NCI-H1105 treated with DMSO at 0.1 percent for 48 hours (cell line): ENCODE measurements around the gene PDE3A.
"Not testable (repeated sequence)": the region's sequence is repeated elsewhere in the genome, so short reads cannot be mapped to it uniquely, and the experiment has no call there.

Experiments used
- DNase-seq: peaks from one replicate; lab custom pipeline; 2025; lab: John Stamatoyannopoulos, UW

The PDE3A gene

DNA sequence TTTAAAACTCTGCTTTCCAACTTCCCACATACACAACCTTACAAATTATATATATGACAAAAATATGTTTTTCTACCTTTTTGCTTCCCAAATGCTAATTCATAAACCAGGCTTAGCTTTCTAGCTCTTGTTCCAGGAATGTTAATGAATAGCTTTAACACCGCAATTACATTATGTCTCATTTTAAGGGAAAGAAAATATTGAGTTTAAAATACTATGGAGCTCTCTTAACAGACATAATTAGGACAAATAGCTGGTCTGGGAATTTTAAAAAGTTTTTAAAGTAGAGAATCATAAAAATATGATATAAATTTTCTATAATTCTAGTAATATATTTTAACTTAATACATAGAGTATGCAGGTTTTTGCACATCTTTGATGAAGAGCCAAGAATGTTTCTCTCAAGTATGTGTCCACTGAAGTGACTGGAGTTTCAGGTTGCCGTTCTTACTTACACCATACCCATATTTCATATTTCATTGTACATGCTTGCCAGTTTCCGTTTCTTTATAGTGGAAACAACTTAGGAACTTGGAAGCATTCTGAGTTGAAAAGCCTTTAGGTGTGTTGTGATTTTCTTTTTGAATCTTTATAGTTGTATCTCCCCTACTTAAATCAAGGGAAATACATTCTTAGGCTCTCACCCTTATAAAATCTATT, 236.2 kb downstream of the PDE3A start:
- DNase-seq = no peak

DNA sequence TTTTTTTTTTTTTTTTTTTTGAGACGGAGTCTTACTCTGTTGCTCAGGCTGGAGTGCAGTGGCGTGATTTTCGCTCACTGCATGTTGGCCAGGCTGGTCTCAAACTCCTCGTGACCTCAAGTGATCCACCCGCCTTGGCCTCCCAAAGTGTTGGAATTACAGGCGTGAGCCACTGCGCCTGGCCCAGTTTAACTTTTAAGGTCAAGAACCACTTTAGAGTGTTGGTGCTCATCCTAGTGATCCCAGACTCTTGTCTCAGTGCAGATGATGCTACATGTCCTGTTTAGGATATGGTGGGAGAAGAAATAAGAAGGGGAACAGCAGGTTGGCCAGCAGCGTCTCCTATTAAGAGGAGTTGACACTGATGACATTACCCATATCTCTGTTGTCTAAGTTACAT, 246.7 kb downstream of the PDE3A start:
- DNase-seq = not testable (repeated sequence)

DNA sequence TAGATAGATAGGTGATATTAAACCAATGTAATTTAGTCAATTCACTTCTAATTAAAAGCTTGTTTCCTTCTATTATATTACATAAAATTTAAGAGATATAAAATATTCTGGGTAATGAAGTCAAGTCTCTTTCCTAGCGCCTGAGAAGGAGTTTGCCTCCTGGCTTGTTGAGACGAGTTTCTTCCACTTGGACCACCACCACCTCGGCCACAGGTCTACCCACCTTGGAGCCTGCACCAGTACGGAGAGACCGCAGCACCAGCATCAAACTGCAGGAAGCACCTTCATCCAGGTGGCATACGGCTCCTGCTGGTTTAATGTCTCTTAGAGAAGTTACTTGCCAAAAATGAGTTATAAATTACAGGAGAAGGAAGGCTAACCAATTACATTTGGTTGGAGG, 247.8 kb downstream of the PDE3A start:
- no peak for DNase-seq

DNA sequence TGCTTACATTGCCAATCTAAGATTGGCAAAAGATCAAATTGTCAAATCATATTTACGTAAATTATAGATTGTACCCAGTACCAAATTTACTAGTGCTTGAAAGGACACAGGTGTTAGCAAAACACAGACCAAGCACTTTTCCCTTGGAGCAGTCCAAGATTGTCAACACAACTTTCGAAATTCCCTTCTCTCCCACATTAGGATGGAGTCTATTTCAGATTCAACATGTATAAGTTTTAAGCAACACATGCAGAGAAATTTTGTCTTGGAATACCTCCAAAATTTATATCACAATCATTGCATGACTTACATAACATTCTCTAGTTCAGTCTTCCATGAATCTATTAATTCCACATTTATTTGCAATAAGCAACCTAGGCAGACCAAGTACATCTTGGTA, 251.9 kb downstream of the PDE3A start:
- DNase-seq = no peak

DNA sequence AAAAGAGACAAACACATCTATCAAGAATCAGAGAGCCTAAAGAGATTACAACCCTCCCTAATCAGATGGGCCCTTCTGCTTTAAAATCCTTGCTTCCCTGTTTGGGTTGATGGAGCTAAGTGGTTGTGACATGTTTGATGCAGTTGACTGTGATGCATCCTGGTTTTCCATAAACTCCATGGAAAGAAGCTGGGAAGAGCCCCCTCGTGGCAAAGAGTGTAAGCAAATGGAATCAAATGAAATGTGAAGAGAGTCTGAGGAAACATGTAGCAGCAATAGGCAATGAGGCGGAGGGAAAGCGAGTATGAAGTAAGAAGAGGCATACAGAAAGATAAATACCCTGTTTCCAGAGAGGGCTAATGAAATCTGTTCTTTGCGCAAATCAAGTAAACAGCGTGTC, 256.4 kb downstream of the PDE3A start:
- peak; percentile 59 for DNase-seq

DNA sequence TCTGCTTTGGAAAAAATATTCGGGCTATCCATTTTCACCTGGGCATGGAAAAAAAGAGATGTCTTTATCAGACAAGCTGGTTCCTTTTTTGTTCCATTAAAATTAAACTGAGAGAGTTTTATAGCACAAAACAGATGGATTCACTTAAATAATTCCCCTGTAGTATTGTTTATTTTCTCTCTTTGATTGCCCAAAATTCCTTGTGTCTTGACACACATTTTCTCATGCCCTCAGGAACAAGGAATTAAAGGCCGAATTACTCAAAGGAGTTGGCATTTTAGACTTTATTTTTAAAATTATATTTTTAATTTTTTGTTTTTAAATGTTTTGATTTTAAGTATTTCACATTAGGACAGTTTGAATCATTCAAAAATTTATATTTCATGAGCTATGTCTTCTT, 257.2 kb downstream of the PDE3A start:
- DNase-seq = no peak

DNA sequence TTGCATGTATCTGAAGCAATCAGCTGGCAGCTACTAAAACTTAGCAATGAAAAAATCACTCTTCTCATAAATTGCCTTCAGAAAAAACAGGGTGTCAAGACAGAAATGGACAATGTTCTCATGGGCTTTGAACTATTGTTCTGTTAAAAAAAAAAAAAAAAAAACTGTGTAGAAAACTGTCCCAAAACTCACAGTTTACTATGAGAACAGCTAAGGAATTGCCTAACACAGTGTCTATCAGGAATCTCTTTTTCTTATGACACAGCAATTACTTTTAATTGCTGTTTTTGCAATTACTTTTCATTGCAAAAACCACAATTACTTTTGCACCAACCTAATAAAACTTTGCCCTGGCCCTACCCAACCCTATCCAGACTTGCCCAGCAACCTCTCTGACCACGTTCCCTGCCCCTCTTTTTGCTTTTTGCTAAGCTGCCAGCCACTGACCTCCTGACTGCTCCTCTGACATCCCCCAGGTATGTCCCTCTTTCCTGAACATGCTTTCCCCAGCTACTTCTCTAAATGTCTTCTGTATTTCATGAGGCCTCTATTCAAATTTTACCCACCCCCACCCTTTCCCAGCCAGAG, 258.8 kb downstream of the PDE3A start:
- DNase-seq = no peak

DNA sequence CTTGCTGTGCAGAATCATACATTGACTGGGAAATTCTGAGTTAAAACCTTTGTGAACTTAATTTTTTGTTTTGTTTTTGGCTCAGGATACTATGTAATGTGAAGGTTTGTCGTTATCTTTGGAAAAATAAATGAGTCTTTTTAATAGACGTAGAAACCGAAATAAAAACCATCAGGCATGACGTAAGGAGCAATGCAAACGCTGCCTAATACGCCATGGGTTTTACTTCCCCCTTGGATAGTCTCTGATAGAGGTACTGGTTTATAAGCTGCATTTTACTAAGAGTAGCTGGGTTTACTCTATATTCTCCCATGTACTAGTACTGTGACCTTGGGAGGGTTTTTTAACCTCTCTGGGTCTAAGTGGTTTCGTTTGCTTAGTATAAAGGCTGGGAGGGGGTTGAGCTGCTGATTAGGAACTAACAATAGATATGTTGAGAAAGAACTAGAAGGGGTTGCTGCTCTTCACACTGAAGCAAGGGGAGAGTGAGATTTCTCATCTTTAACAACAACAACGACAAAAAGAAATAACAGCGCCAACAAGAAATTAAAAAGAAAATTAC, 260.0 kb downstream of the PDE3A start:
- no peak for DNase-seq

DNA sequence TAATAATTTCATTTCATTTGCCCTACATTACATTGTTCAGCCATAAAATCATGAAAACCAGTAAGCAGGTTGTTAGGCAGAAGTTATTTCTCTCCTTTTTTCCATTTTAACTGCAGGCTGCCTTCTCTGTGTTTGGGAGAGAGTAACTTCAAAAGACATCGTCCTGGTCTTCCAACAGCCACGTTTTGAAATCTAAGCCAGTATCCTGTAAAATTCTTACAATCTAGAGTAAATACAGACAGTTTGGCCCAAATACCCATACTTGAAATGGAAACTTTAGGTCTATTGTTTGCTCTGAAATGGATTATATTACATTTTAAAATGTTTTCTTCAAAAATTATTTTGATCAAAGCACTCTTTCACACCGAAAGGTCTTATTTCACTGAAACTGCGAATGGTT, 260.7 kb downstream of the PDE3A start:
- no peak for DNase-seq

DNA sequence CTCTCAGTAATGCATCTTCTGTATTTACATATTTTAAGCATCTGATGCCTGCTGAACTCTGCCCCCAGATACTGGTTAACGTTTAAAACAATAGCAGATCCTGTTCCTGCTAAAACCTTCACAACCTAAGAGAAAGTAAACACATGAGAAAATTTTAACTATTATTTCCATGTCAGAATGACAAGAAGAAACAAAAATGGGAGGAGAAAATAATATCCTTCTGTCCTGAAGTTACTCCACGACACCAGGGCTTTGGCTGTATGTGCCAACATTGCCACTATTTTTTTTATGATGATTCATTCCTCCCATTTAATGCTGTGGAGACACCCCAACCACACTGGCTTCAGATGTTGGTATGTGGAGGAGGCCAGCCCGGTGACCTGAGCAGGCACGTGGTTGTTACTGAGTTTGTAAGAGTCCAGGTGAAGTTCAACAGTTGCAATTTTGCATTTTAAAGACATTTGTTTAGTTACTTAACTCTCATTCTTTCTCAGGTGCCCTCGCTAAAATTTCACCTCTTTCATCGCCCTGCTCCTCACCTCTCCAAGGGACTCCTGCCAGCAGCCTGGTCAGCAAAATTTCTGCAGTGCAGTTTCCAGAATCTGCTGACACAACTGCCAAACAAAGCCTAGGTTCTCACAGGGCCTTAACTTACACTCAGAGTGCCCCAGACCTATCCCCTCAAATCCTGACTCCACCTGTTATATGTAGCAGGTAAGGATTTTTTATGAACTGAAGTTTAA, 261.2 kb downstream of the PDE3A start:
- no peak for DNase-seq

DNA sequence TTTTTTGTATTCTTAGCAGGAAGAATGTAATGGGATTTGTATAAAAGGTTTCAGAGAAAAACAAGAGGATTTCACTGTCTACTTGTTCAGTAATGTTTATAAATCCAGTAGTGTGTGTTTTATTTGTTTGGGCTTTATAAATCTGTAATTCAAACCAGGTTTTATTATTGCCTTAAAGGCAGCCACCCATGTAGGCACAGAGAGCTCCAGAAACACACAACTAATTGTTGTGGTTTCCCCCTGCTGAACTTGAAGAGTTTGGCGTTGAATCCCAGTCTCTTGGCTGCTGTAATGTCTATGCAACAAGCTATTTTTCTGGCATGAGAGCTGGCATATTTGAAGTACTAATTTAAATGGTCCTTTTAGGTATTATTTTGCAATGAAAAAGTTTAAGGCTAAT, 263.4 kb downstream of the PDE3A start:
- DNase-seq = no peak

DNA sequence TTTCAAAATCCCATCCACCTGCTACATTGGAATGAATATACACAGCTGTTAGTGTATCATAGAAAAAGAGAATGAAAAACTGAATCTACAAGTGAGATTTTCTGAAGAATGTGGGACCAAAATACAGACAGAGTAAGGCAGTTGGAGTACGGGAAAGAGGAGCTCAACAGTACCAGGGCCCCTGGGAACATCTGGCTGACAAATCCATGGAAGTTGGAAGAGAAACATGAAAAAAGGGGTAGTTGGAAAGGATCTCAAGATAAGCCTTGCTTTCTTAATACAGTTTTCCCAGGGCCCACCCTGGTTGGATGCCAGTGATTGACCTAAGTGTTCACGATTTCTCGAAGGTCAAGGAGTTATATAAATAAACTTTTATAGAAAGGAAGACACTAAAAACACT, 272.8 kb downstream of the PDE3A start:
- no peak for DNase-seq

DNA sequence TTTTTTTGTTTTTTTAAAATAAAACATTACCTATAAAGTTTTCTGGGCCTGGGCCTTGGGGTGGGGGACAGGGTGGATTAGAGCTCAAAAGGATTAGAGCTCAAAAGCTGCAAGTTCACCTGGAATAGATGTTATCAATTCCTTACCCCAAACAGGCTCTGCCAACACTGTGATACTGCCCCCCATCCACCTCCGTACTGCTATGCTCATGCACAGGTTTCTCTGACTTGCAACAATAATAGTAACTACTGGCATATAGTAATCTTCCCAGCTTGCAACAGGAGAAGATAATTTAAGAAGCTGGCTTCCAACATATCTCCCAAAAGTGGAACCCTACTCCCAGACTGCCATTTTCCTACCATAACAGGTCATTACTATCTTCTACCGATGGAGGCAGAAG, 275.5 kb downstream of the PDE3A start:
- no peak for DNase-seq

DNA sequence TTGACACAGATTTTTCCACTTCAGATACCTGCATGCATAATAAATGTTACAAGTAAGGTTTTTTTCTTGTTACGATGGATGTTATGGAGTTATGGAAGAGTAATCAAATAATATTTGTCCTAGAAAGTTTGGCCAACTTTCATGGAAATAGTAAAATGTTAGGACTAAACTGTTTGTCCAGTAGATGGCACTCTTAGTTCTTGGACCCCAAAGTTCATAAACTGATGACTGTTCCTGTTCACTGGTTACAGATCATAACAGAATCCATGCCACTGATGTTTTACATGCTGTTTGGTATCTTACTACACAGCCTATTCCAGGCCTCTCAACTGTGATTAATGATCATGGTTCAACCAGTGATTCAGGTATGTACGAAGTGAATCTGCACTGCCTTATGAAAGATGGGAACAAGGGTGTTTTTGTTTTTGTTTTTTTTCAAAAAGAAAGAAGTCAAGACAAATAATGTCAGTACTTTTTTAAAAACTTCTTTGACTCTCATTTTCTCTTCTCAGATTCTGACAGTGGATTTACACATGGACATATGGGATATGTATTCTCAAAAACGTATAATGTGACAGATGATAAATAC, 278.0 kb downstream of the PDE3A start:
- DNase-seq = peak; percentile 70

DNA sequence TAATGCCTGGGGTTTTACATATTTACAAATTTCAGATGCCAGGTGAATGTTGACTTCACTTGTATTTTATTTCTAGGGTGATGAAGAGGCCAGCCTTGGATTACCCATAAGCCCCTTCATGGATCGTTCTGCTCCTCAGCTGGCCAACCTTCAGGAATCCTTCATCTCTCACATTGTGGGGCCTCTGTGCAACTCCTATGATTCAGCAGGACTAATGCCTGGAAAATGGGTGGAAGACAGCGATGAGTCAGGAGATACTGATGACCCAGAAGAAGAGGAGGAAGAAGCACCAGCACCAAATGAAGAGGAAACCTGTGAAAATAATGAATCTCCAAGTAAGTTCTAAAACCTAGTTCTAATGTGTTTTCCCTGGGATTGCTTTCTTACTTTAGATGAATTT, 285.5 kb downstream of the PDE3A start:
- no peak for DNase-seq

DNA sequence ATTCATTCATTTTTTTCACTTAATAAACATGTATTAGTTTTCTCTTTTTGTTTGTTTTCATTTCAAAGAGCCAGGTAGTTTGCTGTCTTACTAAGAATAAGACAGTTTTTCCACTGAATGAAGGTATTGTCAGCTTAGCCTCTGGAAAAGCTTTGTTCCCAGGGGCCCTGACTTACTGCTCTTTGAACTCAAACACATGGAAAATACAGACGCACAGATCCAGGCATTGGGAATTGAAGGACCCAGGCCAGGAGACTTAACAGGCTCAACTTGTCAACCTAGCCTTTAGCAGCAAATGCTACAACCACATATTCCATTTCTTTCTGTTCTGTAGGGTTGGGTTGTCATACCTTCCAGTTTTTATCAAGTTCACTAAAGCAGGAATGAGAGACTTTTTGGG, 288.3 kb downstream of the PDE3A start:
- DNase-seq = no peak

DNA sequence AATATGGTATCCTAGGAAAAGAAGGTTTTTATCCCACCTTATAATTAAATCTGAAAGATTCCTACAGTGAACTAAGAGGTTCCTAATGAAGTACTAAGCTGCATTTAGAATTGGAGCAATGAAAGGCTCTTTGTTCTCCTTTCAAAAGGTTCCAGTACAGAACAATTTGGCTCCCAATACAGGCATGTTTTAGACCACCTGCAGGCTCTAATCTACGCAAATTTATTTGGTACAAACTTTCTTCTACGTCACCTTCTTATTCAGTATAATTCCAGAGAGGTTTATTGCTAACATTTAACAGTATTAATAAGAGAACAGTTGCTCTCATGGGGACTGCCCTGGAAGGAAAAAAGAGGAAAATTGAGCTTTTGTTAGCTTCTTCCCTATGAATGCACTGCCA, 289.2 kb downstream of the PDE3A start:
- DNase-seq = no peak

DNA sequence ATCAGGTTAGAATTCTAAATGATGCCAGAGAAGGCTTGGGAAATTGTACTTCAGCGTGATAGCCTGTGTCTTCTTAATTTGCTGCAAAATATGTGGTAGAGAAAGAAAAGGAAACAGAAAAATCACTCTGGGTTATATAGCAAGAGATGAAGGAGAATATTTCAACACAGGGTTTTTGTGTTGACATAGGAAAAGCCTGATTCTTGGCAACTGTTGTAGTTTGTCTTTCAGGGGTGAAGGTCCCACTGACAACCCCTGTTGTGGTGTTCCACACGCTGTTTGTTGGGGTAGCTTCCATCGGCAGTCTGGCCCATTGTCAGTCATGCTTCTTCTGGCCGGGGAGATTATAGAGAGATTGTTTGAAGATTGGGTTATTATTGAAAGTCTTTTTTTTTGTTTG, 313.0 kb downstream of the PDE3A start:
- DNase-seq = no peak

DNA sequence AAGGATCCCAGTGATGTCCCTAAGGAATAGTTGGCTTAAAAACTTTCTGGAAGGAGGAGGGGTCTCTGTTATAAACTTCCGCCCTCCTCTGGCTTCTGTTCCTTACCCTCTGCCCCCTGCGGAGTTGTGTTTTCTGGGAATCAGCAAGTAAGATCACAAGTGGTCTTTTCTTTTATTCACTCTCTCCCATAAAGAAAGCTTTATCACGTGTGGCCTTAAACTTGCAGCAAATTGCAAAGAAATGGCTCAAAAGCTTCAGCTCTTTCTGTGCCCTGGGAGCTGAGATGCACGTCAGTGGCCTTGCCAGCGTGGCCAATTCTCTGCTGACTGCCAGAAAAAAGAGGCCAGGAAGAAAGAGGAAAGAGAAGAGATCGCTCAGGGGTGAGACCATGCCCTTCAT, 326.9 kb downstream of the PDE3A start, which contains the start of gene SLCO1C1:
TSS of gene SLCO1C1 (plus strand) at position 101 of the 400 bp plus-strand sequence. CDS start 4,245 bp downstream, outside the sequence.
- no peak for DNase-seq

DNA sequence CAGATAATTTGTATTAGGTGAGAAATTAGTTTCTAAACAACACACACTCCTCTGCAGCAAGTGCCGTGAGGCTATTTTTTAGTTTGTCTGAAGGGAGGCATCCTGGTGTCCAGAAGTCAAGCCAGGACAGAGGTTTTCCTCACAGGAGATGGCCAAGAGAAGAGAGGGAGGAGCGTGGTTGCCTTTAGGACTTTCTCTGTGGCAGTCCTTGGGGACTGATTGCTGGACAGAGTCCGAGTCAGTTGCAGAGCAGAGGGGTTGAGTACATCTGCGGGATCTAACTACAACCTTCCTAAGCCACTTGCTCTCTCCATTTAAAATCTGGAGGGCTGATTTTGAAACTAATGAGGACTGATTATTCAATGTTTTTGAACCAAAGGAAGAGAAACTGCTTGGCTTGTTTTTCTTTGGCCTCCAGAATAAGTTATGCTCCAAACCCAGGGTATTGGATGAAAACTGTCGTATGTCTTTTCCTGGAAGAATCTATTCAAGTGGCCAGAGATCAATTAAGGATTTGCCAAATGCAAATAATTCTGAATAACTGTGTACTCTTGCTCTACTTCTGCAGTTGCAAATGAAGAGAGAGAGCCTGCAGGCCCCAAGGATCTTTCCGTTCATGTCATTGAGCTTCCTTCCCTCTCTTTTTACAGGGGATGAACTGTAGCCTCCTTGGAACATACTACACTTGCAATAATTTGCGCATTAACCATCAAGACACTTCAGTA, 328.0 kb downstream of the PDE3A start:
- no peak for DNase-seq

DNA sequence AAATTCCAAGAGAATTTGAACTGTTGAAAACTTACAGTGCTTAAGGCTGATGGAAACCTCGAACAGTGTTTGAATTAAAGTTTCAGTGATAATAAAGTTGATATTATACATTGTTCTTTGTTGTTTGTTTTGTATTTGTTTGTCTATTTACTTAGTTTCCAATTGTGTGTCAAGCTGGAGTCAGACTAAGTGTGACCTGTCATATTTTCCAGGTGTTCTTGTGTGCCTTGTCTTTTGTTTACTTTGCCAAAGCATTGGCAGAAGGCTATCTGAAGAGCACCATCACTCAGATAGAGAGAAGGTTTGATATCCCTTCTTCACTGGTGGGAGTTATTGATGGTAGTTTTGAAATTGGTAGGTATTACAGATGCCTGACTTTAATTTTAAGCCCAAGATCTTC, 332.8 kb downstream of the PDE3A start:
- no peak for DNase-seq

DNA sequence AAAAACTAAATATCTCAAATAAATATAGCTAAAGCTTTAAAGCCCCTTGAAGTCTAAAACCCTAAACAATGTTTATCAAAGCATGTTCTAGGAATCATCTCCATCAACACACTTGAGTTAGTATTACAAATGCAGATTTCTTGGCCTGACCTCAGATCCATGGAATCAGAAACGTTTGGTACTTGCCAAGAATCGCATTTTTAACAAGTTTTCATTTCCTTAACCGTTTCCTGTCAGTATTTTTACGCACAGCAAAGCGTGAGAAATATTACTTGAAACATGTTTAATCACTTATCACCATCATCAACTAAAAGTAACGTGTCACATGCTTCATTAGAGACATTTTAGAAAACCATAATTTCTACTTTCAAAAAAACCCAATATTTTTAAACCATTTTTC, 336.5 kb downstream of the PDE3A start:
- DNase-seq = no peak
